Measurements from ENCODE around the gene CTAG1B.
"Not testable (repeated sequence)": the region's sequence is repeated elsewhere in the genome, so short reads cannot be mapped to it uniquely, and the experiment has no call there.

CTAG1B gene

GRCh38 chrX:154620767-154621414 lies 1.8 kb upstream of the CTAG1B start:
- not testable (repeated sequence) for DNase-seq (ENCODE audit: low spot score)

GRCh38 chrX:154613586-154613985 lies 5.5 kb downstream of the CTAG1B start:
- not testable (repeated sequence) for DNase-seq (ENCODE audit: low spot score)

- not testable (repeated sequence) for DNase-seq (ENCODE audit: low spot score)
Observed at GRCh38 chrX:154611146-154611545, 7.9 kb downstream of the CTAG1B start.

DNA sequence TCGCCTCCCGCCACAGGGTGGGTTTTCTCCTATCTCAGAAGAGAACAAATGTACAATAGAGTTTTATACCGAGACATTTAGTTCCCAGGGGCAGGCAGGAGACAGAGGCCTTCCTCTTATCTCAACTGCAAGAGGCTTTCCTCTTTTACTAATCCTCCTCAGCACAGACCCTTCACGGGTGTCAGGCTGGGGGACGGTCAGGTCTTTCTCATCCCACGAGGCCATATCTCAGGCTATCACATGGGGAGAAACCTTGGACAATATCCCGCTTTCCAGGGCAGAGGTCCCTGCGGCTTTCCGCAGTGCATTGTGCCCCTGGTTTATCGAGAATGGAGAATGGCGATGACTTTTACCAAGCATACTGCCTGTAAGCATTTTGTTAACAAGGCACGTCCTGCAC lies 10.3 kb downstream of the CTAG1B start:
- not testable (repeated sequence) for DNase-seq (ENCODE audit: low spot score)

GRCh38 chrX:154607976-154608375 lies 11.1 kb downstream of the CTAG1B start:
- DNase-seq (ENCODE audit: low spot score) = not testable (repeated sequence)

DNA sequence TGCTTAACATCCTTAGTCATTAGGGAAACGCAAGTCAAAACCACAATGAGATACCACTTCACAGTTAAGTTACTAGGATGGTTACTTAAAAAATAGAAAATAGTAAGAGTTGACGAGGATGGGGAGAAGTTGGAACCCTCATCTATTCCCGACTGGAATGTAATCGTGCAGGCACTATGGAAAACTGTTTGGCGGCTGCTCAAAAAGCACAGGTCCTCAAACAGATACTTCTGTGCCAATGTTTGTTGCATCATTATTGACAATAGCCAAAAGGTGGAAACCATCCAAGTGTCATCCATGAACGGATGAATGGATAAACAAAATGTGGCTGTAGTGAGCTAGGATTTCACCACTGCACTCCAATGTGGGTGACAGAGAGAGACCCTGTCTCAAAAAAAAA lies 11.7 kb downstream of the CTAG1B start:
- no peak for DNase-seq (ENCODE audit: low spot score)

DNA sequence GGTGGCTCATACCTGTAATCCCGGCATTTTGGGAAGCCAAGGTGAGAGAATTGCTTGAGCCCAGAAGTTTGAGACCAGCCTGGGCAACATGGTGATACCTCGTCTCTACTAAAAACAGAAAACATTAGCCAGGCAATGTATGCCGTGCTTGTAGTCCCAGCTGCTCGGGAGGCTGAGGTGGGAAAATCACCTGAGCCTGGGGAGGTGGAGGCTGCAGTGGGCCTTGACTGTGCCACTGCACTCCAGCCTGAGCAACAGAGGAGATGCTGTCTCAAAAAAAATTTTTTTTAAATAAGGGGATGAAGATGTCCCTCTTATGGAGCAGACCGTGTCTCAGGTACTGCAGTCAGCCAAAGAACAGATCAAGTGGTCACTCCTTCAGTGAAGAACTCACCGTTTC lies 13.5 kb downstream of the CTAG1B start:
- DNase-seq (ENCODE audit: low spot score) = no peak

GRCh38 chrX:154603438-154604430 lies 15.3 kb downstream of the CTAG1B start:
- DNase-seq (ENCODE audit: low spot score) = no peak

DNA sequence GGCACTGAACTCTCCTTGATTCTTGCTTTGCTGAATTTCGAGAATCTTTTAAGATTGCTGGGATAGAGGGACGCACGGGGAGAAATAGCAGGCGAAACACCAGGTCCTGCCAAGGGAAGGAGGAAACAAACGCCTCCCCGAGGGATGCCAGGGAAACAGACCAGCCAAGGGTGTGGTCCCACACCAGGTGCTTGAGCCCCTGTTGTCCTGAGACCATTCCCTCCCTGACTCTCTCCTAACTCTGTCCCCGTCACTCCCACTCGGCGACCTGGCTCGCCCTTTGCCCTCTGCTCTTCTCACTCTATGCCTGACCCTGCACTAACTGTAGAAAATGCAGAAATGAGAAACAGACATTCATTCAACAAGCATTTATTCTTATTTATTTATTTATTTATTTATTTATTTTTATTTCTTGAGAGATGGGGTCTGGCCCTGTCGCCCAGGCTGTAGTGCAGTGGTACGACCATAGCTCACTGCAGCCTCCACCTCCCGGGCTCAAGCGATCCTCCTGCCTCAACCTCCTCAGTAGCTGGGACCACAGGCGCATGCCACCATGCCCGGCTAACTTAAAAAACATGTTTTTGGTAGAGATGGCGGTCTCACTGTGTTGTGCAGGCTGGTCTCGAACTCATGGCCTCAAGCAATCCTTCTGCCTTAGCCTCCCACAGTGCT lies 16.2 kb downstream of the CTAG1B start:
- no peak for DNase-seq (ENCODE audit: low spot score)

DNA sequence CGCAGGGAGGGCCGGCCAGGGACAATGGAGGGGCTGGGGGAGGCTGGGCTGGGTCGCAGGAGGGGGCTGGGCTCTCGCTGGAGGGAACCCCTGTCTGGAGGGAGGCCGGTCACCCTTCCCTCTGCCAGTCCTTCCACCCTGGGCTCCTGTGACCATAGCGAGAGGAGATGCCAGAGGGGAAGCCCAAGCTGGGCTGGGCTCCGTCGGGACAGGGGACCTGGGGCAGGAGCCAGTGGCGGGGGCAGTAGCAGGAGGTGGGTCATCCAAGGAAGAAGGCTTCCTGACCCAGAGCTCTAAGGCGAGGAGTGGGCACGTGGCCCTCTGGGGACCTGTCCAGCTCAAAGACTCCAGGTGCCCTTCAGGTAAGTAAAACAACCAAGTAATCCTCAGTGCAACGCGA lies 16.9 kb downstream of the CTAG1B start:
- no peak for DNase-seq (ENCODE audit: low spot score)

DNA sequence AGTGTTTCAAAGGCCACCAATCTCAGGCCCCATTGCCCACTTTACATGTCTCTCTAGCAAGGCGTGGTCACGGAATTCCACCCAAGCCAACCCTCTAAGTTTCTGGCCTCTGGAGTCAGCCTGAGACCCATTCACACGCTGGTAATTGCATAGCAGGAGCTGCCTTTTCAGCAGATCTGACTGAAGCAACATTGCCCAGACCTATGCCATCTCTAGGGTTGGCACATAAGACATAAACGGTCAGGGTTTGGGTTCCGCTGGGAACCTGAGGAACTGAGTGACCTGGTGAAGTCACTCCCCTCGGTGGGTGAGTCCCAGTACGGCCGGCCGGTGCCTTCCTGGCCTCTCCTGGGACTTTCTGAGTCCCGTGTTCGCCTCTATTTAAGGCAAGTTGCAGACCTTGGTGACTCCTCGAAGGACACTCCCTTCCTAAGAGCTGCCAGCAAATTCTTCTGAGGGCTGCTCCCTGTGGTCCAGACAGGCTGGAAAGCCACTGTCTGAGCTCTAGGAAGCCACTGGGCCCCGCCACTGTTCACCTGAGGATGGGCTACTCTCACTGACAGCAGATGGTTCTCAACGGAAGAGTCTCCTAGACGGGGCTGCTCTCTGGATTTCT lies 18.2 kb downstream of the CTAG1B start:
- no peak for DNase-seq (ENCODE audit: low spot score)

- DNase-seq (ENCODE audit: low spot score) = no peak
Observed at GRCh38 chrX:154599531-154599930, 19.6 kb downstream of the CTAG1B start.

DNA sequence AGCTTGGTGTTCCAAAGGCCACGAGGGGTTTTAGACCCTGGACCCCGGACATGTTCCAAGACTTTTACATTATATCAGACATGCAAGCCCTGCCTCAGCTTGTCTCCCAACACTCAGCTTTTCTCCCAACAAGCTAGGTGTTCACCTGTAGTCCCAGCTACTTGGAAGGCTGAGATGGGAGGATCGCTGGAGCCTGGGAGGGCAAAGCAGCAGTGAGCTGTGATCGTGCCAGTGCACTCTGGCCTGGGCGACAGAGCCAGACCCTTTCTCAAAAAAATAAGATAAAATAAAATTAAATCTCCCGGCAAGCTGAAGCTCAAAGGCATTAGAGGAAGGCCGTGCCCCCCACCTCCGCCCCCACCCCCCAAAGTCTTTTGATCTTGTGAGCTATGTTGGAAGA lies 20.4 kb downstream of the CTAG1B start:
- no peak for DNase-seq (ENCODE audit: low spot score)

- no peak for DNase-seq (ENCODE audit: low spot score)
Observed at GRCh38 chrX:154597221-154597620, 21.9 kb downstream of the CTAG1B start.

DNA sequence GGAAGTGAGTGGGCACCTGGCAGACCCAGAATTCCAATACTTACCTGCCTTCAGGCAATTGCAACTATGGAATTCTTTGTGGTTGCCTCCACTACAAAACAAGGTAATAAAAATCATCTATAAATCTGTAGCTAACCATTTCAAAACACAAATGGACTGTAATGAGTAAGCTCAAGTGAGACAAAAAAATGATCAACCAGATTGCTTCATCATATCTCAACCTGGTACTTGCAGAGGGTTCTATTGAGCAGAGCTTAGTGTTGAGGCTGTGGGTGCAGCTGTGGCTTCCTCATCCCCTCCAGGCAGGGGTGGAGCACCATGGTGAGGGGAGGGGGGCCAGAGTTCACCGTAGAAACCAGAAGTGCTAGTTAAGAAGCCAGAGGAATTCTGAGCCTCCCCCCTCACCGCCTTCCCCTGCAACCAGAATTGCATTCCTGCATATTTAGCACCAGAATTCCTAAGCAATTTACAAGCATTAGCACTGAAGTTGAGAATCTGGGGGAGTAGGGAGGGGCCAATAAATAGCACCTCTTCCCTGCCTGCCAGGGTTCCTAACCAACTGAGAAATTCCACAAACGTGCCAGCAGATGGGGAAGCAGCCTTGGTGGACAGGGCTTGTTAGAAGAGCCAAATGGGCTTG lies 22.7 kb downstream of the CTAG1B start:
- no peak for DNase-seq (ENCODE audit: low spot score)

DNA sequence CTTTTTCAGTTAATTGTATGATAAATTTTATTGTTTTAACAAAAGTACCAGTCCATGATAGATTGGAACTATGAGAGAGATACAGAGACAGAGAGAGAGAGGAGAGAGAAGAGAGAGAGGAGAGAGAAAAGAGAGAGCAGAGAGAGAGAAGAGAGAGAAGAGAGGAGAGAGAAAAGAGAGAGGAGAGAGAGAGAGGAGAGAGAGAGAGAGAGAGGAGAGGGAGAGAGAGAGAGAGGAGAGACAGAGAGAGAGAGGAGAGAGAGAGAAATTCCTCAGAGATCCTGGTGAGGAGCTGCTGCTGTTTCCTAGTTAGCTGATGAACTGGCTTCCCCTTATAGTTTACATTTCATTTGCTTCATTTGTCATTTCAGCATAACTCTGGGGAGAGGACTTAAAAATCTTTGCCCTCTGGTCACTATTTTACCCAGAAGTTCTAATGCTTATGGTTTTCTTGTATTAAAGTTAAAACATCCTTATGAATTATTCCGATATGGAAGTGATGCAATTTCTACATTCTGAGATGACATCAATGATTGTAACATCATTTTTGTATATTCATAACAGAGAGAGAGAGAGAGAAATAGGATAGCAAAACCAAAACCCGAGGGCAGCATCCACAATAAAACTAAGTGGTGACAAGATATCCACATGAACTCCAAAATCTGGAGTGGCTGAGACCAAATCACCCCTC lies 23.4 kb downstream of the CTAG1B start:
- no peak for DNase-seq (ENCODE audit: low spot score)

DNA sequence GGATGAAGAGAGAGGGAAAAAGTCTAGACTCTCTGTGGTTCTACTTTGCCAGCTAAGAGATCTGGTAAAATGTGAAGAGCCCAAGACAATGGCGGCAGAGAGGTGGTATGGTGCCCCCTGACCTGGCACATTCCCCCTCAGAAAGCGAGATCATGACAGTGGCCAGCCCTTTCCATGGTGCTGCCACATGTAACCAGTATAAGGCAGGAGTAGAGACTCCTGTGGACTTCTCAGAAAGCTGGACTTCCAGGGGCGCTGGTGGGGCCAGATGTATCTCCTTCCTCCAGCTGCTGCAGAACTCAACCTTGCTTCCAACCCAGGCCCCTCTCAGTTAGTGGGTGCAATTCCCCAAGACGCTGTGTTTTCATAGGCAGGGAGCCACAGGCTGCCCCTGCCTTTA lies 24.6 kb downstream of the CTAG1B start:
- no peak for DNase-seq (ENCODE audit: low spot score)

- no peak for DNase-seq (ENCODE audit: low spot score)
Observed at GRCh38 chrX:154593201-154593600, 25.9 kb downstream of the CTAG1B start.

GRCh38 chrX:154592505-154592904 lies 26.6 kb downstream of the CTAG1B start:
- no peak for DNase-seq (ENCODE audit: low spot score)

DNA sequence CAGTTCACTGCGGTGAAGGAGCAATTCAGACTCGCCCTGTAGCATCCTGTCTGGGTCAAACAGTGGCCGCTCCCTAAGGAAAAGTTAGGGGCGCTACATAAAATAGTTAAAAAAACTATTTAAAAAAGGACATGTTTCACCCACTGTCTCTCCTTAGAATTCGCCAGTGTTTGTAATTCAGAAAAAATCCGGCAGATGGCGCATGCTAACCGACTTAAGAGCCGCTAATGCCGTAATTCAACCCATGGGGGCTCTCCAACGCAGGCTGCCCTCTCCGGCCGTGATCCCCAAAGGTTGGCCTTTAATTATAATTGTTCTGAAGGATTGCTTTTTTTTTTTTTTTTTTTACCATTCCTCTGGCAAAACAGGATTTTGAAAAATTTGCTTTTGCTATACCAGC lies 28.7 kb downstream of the CTAG1B start:
- DNase-seq (ENCODE audit: low spot score) = not testable (repeated sequence)

DNA sequence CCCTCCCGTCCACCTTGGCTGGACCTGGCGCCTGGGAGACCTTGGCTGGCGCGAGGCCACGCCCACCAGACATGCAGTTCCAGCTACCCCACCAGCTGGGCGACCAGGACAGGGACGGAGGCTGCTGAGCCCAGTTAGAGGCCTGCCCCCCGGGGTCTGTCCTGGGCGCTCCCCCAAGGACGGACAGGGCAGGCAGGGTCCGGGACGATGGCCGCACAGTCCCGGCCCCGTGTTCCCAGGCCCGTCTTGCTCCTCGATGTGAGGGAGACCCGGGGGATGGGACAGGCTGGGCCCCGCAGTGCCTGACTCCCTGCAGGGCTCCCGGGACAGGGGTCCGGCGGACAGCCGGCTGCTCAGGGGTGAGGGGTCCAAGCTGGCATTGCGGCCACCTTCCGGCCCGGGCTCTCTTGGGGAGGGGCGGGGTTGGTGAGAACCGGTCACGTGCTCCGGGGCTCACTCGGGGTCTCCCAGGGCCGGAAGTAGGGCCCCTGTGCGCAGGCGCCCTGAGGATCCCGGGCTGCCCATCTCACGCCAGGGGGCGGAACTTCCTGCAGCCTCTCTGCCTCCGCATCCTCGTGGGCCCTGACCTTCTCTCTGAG lies 34.4 kb downstream of the CTAG1B start, which contains the start of gene CTAG1A:
Gene CTAG1A, plus strand, starts transcription at position 549 of the 599 bp plus-strand sequence. CDS start 74 bp downstream, outside the sequence.
- not testable (repeated sequence) for DNase-seq (ENCODE audit: low spot score)

Measured in hepatic stellate cell (primary cell).